Measurements from ENCODE around the gene SGCA. TPM values are rescaled to one million over a fixed set of nuclear protein-coding genes. Genes with fewer than 3 reads are reported as not detected.

Gene SGCA
- total and polyA plus RNA-seq, 4 donors = 0.31 to 1.3 (median 1.2) TPM; not detected in 1

DNA sequence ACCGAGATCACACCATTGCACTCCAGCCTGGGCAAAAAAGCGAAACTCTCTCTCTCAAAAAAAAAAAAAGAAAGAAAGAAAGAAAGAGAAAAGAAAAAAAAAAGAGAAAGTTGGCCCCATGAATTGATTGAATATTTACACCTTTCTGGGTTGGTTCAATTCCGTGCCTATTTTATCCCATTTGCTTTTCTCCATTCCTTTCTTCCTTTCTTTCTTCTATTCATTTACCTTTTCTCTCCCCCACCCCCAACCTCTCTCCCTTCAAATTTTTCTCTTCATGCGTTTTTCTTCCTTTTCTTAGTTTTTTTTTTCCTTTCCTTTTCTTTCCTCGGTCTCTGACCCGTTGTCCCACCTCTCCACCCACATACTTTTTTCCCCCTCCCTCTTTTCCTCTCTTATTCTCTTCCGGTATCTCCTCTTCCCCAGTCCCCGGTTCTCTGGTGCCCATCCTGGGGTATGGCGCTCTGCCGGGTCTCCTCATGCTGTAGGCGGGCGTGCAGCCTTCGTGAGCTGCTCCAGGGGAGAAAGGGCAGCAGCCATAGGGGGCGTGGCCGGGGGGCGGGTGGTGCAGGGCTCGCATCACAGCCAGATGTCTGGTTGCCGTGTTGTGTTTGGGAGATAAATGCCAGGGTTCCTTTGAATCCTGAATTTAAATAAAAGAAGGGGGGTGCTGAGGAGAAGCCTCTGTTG lies 40.9 kb downstream of the SGCA start (continued):
- TF ChIP-seq, protein P1, sequence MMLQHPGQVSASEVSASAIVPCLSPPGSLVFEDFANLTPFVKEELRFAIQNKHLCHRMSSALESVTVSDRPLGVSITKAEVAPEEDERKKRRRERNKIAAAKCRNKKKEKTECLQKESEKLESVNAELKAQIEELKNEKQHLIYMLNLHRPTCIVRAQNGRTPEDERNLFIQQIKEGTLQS (IDR thresholded peaks at IDR 0.05) = no peak
- TF ChIP-seq, protein P2, sequence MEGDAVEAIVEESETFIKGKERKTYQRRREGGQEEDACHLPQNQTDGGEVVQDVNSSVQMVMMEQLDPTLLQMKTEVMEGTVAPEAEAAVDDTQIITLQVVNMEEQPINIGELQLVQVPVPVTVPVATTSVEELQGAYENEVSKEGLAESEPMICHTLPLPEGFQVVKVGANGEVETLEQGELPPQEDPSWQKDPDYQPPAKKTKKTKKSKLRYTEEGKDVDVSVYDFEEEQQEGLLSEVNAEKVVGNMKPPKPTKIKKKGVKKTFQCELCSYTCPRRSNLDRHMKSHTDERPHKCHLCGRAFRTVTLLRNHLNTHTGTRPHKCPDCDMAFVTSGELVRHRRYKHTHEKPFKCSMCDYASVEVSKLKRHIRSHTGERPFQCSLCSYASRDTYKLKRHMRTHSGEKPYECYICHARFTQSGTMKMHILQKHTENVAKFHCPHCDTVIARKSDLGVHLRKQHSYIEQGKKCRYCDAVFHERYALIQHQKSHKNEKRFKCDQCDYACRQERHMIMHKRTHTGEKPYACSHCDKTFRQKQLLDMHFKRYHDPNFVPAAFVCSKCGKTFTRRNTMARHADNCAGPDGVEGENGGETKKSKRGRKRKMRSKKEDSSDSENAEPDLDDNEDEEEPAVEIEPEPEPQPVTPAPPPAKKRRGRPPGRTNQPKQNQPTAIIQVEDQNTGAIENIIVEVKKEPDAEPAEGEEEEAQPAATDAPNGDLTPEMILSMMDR (IDR thresholded peaks at IDR 0.05; ENCODE audit: low read depth, low read length, missing input control) = no peak
- TF ChIP-seq FOXA2 (IDR thresholded peaks at IDR 0.05) = no peak
- no peak for TF ChIP-seq HNF4G (IDR thresholded peaks at IDR 0.05)
- no peak for TF ChIP-seq GABPA (IDR thresholded peaks at IDR 0.05 in 1 of 2, conservative IDR thresholded peaks at IDR 0.05 in 1 of 2)
- TF ChIP-seq HNF4A (conservative IDR thresholded peaks at IDR 0.05) = no peak
- TF ChIP-seq FOXA1 (IDR thresholded peaks at IDR 0.05) = no peak

DNA sequence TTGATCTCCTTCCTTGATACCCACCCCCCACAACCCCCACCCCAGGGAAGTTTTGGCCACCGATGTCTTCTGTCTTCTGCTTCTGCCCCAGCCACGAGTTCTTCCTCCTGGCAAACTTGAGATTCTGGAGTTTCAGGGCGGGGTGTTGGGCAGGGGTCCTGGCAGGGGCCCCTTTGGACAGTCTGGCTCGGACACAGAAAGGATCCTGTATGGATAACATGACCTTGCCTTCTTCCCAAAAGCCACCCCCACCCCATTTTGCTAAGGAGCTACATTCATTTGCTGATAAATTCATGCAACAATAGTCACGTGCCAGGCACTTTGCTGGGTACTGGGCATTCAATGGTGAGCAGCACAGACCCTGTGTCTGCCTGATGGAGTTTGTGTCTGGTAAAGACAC lies 41.5 kb downstream of the SGCA start:
- TF ChIP-seq YY1 (IDR thresholded peaks at IDR 0.05) (no peak), SP1 (IDR thresholded peaks at IDR 0.05) (no peak), FOXA2 (IDR thresholded peaks at IDR 0.05) (no peak), HNF4A (conservative IDR thresholded peaks at IDR 0.05) (no peak), HNF4G (IDR thresholded peaks at IDR 0.05) (no peak), FOXA1 (IDR thresholded peaks at IDR 0.05) (no peak), NR2F2 (IDR thresholded peaks at IDR 0.05) (no peak), TAF1 (conservative IDR thresholded peaks at IDR 0.05) (no peak), GABPA (IDR thresholded peaks at IDR 0.05 in 1 of 2, conservative IDR thresholded peaks at IDR 0.05 in 1 of 2) (no peak), RXRA (IDR thresholded peaks at IDR 0.05) (no peak), EGR1 (IDR thresholded peaks at IDR 0.05; ENCODE audit: low read depth in 2 of 2) (no peak), JUND (IDR thresholded peaks at IDR 0.05) (no peak), RAD21 (IDR thresholded peaks at IDR 0.05) (no peak)
- TF ChIP-seq, protein P3, sequence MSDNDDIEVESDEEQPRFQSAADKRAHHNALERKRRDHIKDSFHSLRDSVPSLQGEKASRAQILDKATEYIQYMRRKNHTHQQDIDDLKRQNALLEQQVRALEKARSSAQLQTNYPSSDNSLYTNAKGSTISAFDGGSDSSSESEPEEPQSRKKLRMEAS (IDR thresholded peaks at IDR 0.05) = no peak
- TF ChIP-seq, protein P4, sequence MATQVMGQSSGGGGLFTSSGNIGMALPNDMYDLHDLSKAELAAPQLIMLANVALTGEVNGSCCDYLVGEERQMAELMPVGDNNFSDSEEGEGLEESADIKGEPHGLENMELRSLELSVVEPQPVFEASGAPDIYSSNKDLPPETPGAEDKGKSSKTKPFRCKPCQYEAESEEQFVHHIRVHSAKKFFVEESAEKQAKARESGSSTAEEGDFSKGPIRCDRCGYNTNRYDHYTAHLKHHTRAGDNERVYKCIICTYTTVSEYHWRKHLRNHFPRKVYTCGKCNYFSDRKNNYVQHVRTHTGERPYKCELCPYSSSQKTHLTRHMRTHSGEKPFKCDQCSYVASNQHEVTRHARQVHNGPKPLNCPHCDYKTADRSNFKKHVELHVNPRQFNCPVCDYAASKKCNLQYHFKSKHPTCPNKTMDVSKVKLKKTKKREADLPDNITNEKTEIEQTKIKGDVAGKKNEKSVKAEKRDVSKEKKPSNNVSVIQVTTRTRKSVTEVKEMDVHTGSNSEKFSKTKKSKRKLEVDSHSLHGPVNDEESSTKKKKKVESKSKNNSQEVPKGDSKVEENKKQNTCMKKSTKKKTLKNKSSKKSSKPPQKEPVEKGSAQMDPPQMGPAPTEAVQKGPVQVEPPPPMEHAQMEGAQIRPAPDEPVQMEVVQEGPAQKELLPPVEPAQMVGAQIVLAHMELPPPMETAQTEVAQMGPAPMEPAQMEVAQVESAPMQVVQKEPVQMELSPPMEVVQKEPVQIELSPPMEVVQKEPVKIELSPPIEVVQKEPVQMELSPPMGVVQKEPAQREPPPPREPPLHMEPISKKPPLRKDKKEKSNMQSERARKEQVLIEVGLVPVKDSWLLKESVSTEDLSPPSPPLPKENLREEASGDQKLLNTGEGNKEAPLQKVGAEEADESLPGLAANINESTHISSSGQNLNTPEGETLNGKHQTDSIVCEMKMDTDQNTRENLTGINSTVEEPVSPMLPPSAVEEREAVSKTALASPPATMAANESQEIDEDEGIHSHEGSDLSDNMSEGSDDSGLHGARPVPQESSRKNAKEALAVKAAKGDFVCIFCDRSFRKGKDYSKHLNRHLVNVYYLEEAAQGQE (IDR thresholded peaks at IDR 0.05) = no peak
- TF ChIP-seq, protein P2 (IDR thresholded peaks at IDR 0.05; ENCODE audit: low read depth, low read length, missing input control) = no peak
- TF ChIP-seq, protein P5, sequence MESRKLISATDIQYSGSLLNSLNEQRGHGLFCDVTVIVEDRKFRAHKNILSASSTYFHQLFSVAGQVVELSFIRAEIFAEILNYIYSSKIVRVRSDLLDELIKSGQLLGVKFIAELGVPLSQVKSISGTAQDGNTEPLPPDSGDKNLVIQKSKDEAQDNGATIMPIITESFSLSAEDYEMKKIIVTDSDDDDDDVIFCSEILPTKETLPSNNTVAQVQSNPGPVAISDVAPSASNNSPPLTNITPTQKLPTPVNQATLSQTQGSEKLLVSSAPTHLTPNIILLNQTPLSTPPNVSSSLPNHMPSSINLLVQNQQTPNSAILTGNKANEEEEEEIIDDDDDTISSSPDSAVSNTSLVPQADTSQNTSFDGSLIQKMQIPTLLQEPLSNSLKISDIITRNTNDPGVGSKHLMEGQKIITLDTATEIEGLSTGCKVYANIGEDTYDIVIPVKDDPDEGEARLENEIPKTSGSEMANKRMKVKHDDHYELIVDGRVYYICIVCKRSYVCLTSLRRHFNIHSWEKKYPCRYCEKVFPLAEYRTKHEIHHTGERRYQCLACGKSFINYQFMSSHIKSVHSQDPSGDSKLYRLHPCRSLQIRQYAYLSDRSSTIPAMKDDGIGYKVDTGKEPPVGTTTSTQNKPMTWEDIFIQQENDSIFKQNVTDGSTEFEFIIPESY (IDR thresholded peaks at IDR 0.05) = no peak
- TF ChIP-seq, protein P1 (IDR thresholded peaks at IDR 0.05) = no peak
- H3K9me3 ChIP-seq (ENCODE audit: control insufficient read depth in 4 of 4, low read length in 3 of 4) = no peaks in the 10 kb centered on the region
- no peak overlapping the region for H3K4me3 ChIP-seq (ENCODE audit: low read depth in 1 of 3, low read length in 3 of 3)
- no peak overlapping the region for H3K9ac ChIP-seq (ENCODE audit: low read depth in 1 of 2, low read length in 2 of 2)
- H3K4me1 ChIP-seq (ENCODE audit: control insufficient read depth in 4 of 4, insufficient read depth in 4 of 4, low read length in 3 of 4) = peaks cover 0 to 6% (median 0%) of the 10 kb centered on the region in 4 donors
- no peak for DNase-seq (ENCODE audit: low spot score)
- H3K27ac ChIP-seq (ENCODE audit: low read depth in 1 of 2, low read length in 2 of 2) = no peak overlapping the region
- no peaks in the 10 kb centered on the region for H3K36me3 ChIP-seq (ENCODE audit: control insufficient read depth in 4 of 4, insufficient read depth in 3 of 4, low read depth in 1 of 4, low read length in 3 of 4)
- 67% methylated on average over 5 of the region's 5 CpGs for whole genome bisulfite sequencing
- H3K27me3 ChIP-seq (ENCODE audit: control insufficient read depth in 4 of 4, insufficient read depth in 4 of 4, low read length in 3 of 4) = no peaks in the 10 kb centered on the region

Measured in liver (tissue), 9 donors.